Omental fat pad (tissue), 4 donors: ENCODE measurements around the gene KLHL6. TPM values are rescaled to one million over a fixed set of nuclear protein-coding genes. Genes with fewer than 3 reads are reported as not detected.
"Not testable (repeated sequence)": the region's sequence is repeated elsewhere in the genome, so short reads cannot be mapped to it uniquely, and the experiment has no call there.

Experiments
- ATAC-seq: fragments of 150-250 bp; one replicate; pipeline ENCODE4 v1.9.1; 2016; ENCODE audit warnings: mild to moderate bottlenecking, moderate library complexity; ENCODE audit not compliant: low FRiP score
- DNase-seq: peaks from one replicate; pipeline ENCODE4 v3.0.0-alpha.2; 2019; ENCODE audit warnings: low spot score
- CTCF ChIP-seq, 3 donors: fragments of 450-650 bp; IDR thresholded peaks; one replicate each; pipeline ENCODE4 v1.5.1; 2016 to 2017; ENCODE audit warnings: antibody characterized with exemption in 3 of 3, mild to moderate bottlenecking in 3 of 3, moderate library complexity in 2 of 3
- total RNA-seq, 4 donors: library from RNA; depleted of rRNA; stranded (reverse); fragments of >200 nt; gene quantifications; one replicate each; pipeline ENCODE4 v1.1.0, GENCODE V29; 2016

The KLHL6 gene
- total RNA-seq, 4 donors from 2014 or later, result 3.0 to 21.5 (median 6.5) TPM

DNA sequence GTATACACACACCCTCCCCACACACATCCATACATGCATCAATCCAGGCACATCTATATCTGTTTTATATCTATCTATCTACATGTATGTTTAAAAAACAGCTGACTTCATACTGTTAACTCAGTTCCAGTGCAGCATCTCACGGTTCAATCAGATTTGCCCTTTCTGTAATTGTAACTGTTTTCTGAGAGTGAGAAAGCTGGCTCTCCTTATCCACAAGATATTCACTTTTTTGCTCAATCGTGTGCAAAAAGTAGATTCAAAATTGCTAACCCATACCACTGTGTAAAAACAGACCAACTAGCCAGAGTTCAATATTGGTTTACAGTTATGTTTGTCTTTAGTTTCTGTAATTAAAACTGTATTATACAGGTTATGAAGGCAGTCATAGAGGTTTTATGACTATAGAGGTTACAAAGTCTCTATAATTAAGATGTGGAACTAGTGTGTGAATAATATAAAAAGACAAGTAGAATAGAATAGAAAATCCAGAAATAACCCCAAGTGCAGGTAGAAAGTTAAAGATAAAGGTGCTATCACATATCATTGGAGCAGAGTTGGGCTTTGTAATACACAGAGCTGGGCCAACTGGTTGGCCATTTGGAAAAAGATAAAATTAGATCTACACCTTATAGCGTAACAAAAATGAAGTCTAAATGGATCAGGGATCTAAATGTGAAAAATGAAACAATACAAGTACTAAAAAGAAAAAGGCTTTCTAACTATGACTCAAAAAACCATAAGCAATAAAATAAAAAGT is 107.0 kb downstream of the KLHL6 start:
- TF ChIP-seq CTCF (IDR thresholded peaks at IDR 0.05), result no peak
- no peak for ATAC-seq
- DNase-seq, result no peak

GRCh38 chr3:183447206-183448001 is 108.1 kb downstream of the KLHL6 start:
- DNase-seq (peak; percentile 59), ATAC-seq (peak; percentile 78)
- TF ChIP-seq CTCF (IDR thresholded peaks at IDR 0.05), result no peak

DNA sequence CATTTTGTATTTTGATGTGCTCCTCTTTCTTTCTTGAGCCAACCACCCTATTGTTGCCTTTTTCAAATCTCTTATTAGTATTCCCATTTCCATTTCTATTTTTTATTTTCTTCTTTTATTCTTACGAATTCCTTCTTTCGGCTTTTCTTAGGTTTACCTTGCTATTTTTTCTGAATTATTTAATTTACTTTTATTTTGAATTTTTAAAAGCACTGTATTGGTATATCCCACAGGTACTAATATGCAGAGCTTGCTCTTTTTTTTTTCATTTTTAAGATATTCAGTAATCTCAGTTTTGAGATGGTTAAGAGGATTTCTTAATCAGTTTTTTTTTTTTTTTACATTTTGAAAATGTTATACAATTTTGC is 108.7 kb downstream of the KLHL6 start:
- ATAC-seq, result no peak
- no peak for DNase-seq
- TF ChIP-seq CTCF (IDR thresholded peaks at IDR 0.05), result no peak

DNA sequence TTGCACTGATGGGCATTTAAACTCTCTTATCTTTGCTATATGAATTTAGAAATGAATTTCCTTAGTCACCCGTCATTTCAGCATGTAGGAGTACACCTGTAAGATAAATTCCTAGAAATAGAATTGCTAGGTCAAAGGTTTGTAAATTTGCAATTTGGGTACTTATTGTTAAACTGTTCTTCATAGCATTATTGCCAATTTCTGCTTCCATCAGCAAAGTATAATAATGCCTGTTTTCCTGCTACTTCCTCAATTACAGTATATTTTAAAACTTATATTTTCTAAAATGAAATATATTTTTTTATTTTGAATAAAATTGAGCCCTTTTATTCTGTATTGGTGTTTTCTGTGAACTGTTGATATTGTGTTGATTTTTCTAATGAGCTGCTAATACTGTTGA is 110.8 kb downstream of the KLHL6 start:
- no peak for ATAC-seq
- TF ChIP-seq CTCF (IDR thresholded peaks at IDR 0.05), result no peak
- no peak for DNase-seq

- no peak for TF ChIP-seq CTCF (IDR thresholded peaks at IDR 0.05)
- no peak for DNase-seq
These were observed 111.8 kb downstream of the KLHL6 start for GRCh38 chr3:183443395-183444385.

GRCh38 chr3:183442994-183443393 is 112.5 kb downstream of the KLHL6 start:
- TF ChIP-seq CTCF (IDR thresholded peaks at IDR 0.05), result no peak
- ATAC-seq (no peak), DNase-seq (no peak)

More at GRCh38 chr3:183443395-183444385, 111.8 kb downstream of the KLHL6 start:
- no peak for ATAC-seq

DNA sequence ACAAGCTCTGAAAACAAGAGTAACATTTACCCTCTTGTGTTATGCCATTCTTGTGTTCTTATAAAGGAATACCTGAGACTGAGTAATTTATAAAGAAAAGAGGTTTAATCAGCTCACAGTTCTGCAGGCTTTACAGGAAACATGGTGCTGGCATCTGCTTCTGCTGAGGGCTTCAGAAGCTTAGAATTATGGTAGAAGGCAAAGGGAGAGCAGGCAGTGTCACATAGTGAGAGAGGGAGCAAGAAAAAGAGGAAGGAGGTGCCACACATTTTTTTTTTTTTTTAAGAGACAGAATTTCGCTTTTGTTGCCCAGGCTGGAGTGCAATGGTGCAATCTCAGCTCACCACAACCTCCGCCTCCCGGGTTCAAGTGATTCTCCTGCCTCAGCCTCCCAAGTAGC is 115.0 kb downstream of the KLHL6 start:
- ATAC-seq, DNase-seq: not testable (repeated sequence)
